Stimulated activated CD8-positive, alpha-beta memory T cell treated with anti-CD3 and anti-CD28 coated beads, Interleukin-4, amount 100 ng/mL, for 4 hours (primary cell): Measurements from ENCODE around the gene PRRX1.

Experiments used
- DNase-seq, 2 donors: peaks; one replicate each; pipeline ENCODE4 v3.0.0-alpha.2; 2020; ENCODE audit warnings: low read depth in 2 of 2, low spot score in 1 of 2

PRRX1 gene

GRCh38 chr1:170714938-170715337 is 51.0 kb downstream of the PRRX1 start:
- no peak for DNase-seq

GRCh38 chr1:170716835-170717429 is 53.0 kb downstream of the PRRX1 start:
- DNase-seq: no peak

- DNase-seq: no peak
Measured at GRCh38 chr1:170720661-170721060, 56.7 kb downstream of the PRRX1 start.

GRCh38 chr1:170721621-170722020 is 57.7 kb downstream of the PRRX1 start:
- DNase-seq: no peak

GRCh38 chr1:170723518-170723917 is 59.6 kb downstream of the PRRX1 start:
- DNase-seq: no peak

GRCh38 chr1:170725326-170725725 is 61.4 kb downstream of the PRRX1 start:
- no peak for DNase-seq

- no peak for DNase-seq
Measured at GRCh38 chr1:170727963-170728362, 64.0 kb downstream of the PRRX1 start.

- no peak for DNase-seq
Measured at GRCh38 chr1:170729225-170730002, 65.5 kb downstream of the PRRX1 start.

- DNase-seq: no peak
Measured at GRCh38 chr1:170730014-170730413, 66.1 kb downstream of the PRRX1 start.

GRCh38 chr1:170730438-170730837 is 66.5 kb downstream of the PRRX1 start:
- no peak for DNase-seq

- DNase-seq: no peak
Measured at GRCh38 chr1:170731566-170732251, 67.8 kb downstream of the PRRX1 start.

GRCh38 chr1:170732252-170732588 is 68.3 kb downstream of the PRRX1 start:
- no peak for DNase-seq

GRCh38 chr1:170734412-170735175 is 70.7 kb downstream of the PRRX1 start:
- DNase-seq: no peak

- DNase-seq: no peak
Measured at GRCh38 chr1:170735366-170736263, 71.7 kb downstream of the PRRX1 start.

- no peak for DNase-seq
Measured at GRCh38 chr1:170739803-170740202, 75.9 kb downstream of the PRRX1 start.

GRCh38 chr1:170741678-170742077 is 77.7 kb downstream of the PRRX1 start:
- no peak for DNase-seq

- no peak for DNase-seq
Measured at GRCh38 chr1:170742600-170742999, 78.7 kb downstream of the PRRX1 start.

- no peak for DNase-seq
Measured at GRCh38 chr1:170743083-170743482, 79.2 kb downstream of the PRRX1 start.

GRCh38 chr1:170749549-170749948 is 85.6 kb downstream of the PRRX1 start:
- no peak for DNase-seq

- no peak for DNase-seq
Measured at GRCh38 chr1:170749959-170750358, 86.0 kb downstream of the PRRX1 start.

- DNase-seq: no peak
Measured at GRCh38 chr1:170755795-170756194, 91.9 kb downstream of the PRRX1 start.
